Measurements from ENCODE around the gene E4F1.

DNA sequence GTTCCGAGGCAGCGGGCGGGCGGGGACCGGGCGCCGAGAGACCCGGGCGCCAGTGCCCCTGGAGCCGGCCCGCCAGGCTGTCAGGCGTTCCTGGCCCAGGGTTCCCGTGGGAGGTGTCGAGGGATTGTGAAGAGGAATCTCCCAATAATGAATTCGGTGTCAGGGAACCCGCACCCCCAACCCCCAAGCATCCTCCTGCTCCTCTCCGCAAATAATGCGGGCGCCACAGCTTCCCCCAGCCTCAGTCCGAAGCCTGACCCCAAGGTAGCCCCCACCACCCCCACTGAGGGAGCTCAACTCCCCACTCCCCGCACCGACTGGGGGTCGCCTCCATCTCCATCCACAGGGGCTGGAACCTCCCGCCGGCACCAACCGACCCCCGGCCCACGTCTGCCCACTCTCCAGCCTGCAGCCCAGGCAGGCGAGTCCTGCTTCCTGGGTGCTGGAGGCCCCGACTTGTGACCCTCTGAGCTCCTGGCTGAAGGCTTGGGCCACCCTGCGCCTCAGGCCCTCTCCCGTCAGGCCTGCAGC is 26.3 kb upstream of the E4F1 start:
- TF ChIP-seq POLR2A (IDR thresholded peaks at IDR 0.05; ENCODE audit: low read length), result no peak
- TF ChIP-seq GATA1 (IDR thresholded peaks at IDR 0.05; ENCODE audit: low read depth, low read length), result no peak
